Type B pancreatic cell (in vitro differentiated cells): ENCODE measurements around the gene ESYT3. TPM values are rescaled to one million over a fixed set of nuclear protein-coding genes. Genes with fewer than 3 reads are reported as not detected.

Source experiments
- DNase-seq: peaks from one replicate; pipeline ENCODE4 v3.0.0; 2021; ENCODE audit warnings: mixed read lengths; ENCODE audit not compliant: unreplicated experiment; ENCODE audit errors: extremely low spot score
- H3K27ac Mint-ChIP-seq: 2 replicates; pipeline ENCODE4 v1.8.0; 2021; ENCODE audit warnings: mild to moderate bottlenecking, mixed read lengths
- H3K27me3 Mint-ChIP-seq: 2 replicates; pipeline ENCODE4 v1.8.0; 2021; ENCODE audit warnings: mixed read lengths
- H3K36me3 Mint-ChIP-seq: 2 replicates; pipeline ENCODE4 v1.8.0; 2021; ENCODE audit warnings: mixed read lengths
- H3K4me1 Mint-ChIP-seq: one replicate; pipeline ENCODE4 v1.8.0; 2021; ENCODE audit warnings: mixed read lengths; ENCODE audit not compliant: unreplicated experiment
- H3K4me3 Mint-ChIP-seq: 2 replicates; pipeline ENCODE4 v1.8.0; 2021; ENCODE audit warnings: mild to moderate bottlenecking, mixed read lengths
- H3K9me3 Mint-ChIP-seq: 2 replicates; pipeline ENCODE4 v1.8.0; 2021; ENCODE audit warnings: mixed read lengths
- CTCF ChIP-seq: fragments of 200-600 bp; sonication (generic); conservative IDR thresholded peaks from 2 replicates; pipeline ENCODE4 v1.5.0; 2021; ENCODE audit warnings: antibody characterized with exemption, mild to moderate bottlenecking
- total RNA-seq: library from RNA; stranded (reverse); gene quantifications from 2 replicates; pipeline ENCODE4 v1.2.1, GENCODE V29; 2021; ENCODE audit warnings: low replicate concordance

Gene ESYT3
- total RNA-seq, 1 donor from 2014 or later = 2.0 TPM

GRCh38 chr3:138398791-138399575 lies 35.4 kb upstream of the ESYT3 start:
- Mint-ChIP-seq H3K27ac (no peak overlapping the region), H3K9me3 (no peaks in the 10 kb centered on the region), H3K36me3 (peaks cover 12% of the 10 kb centered on the region), H3K4me1 (peaks cover 8% of the 10 kb centered on the region), H3K27me3 (no peaks in the 10 kb centered on the region), H3K4me3 (no peak overlapping the region)
- DNase-seq = no peak
- no peak for TF ChIP-seq CTCF

- no peak for TF ChIP-seq CTCF
- no peak overlapping the region for H3K27ac Mint-ChIP-seq
- no peaks in the 10 kb centered on the region for H3K27me3 Mint-ChIP-seq
- H3K9me3 Mint-ChIP-seq = no peaks in the 10 kb centered on the region
- no peak overlapping the region for H3K4me3 Mint-ChIP-seq
- no peak for DNase-seq
- peaks cover 18% of the 10 kb centered on the region for H3K36me3 Mint-ChIP-seq
- peaks cover 8% of the 10 kb centered on the region for H3K4me1 Mint-ChIP-seq
Measured at GRCh38 chr3:138399766-138400165, 34.6 kb upstream of the ESYT3 start.

- H3K27ac Mint-ChIP-seq = no peak overlapping the region
- TF ChIP-seq CTCF = no peak
- H3K36me3 Mint-ChIP-seq = peaks cover 14% of the 10 kb centered on the region
- no peaks in the 10 kb centered on the region for H3K9me3 Mint-ChIP-seq
- peaks cover 6% of the 10 kb centered on the region for H3K4me1 Mint-ChIP-seq
- DNase-seq = no peak
- no peaks in the 10 kb centered on the region for H3K27me3 Mint-ChIP-seq
- no peak overlapping the region for H3K4me3 Mint-ChIP-seq
Measured at GRCh38 chr3:138400651-138401070, 33.8 kb upstream of the ESYT3 start.

- TF ChIP-seq CTCF = no peak
- no peak for DNase-seq
- Mint-ChIP-seq H3K27ac (no peak overlapping the region), H3K36me3 (peaks cover 13% of the 10 kb centered on the region), H3K9me3 (no peaks in the 10 kb centered on the region), H3K27me3 (no peaks in the 10 kb centered on the region), H3K4me3 (no peak overlapping the region), H3K4me1 (no peaks in the 10 kb centered on the region)
Measured at GRCh38 chr3:138401834-138402233, 32.6 kb upstream of the ESYT3 start.

- Mint-ChIP-seq H3K27me3 (no peaks in the 10 kb centered on the region), H3K36me3 (peaks cover 13% of the 10 kb centered on the region), H3K4me1 (no peaks in the 10 kb centered on the region)
Measured at GRCh38 chr3:138404121-138404520, 30.3 kb upstream of the ESYT3 start.

More at GRCh38 chr3:138404121-138404520, 30.3 kb upstream of the ESYT3 start:
- DNase-seq = no peak
- no peak overlapping the region for H3K4me3 Mint-ChIP-seq
- no peaks in the 10 kb centered on the region for H3K9me3 Mint-ChIP-seq
- TF ChIP-seq CTCF = no peak
- no peak overlapping the region for H3K27ac Mint-ChIP-seq
